ENCODE measurements around the gene DNAI7. TPM values are rescaled to one million over a fixed set of nuclear protein-coding genes. Genes with fewer than 3 reads are reported as not detected.

The DNAI7 gene
- total RNA-seq, 1 donor from 2014 or later: 0.23 TPM

- DNase-seq (ENCODE audit: low read depth) (no peak), FAIRE-seq (no peak)
- H3K4me1 ChIP-seq (ENCODE audit: insufficient read depth, low read length): no peaks in the 10 kb centered on the region
- H3K36me3 ChIP-seq (ENCODE audit: insufficient read depth, low read length): no peaks in the 10 kb centered on the region
- no peaks in the 10 kb centered on the region for H4K20me1 ChIP-seq (ENCODE audit: insufficient read depth, low read length)
- no peaks in the 10 kb centered on the region for H3K79me2 ChIP-seq (ENCODE audit: insufficient read depth, low read length)
- no peak overlapping the region for H3K27ac Mint-ChIP-seq (ENCODE audit: unreplicated experiment)
- H3K4me1 Mint-ChIP-seq (ENCODE audit: low read depth, unreplicated experiment): no peaks in the 10 kb centered on the region
- no peaks in the 10 kb centered on the region for H3K9me3 Mint-ChIP-seq (ENCODE audit: unreplicated experiment)
- no peak overlapping the region for H3K4me3 Mint-ChIP-seq (ENCODE audit: unreplicated experiment)
- no peak overlapping the region for H3K4me3 ChIP-seq (ENCODE audit: insufficient read depth, low read depth, low read length)
- no peak overlapping the region for H3K9ac ChIP-seq (ENCODE audit: low read length)
- no peak overlapping the region for H3K27ac ChIP-seq (ENCODE audit: low read depth, low read length)
- no peak for TF ChIP-seq EZH2 (IDR thresholded peaks at IDR 0.05; ENCODE audit: insufficient read depth, low read length)
- no peak for TF ChIP-seq CTCF (IDR thresholded peaks at IDR 0.05; ENCODE audit: insufficient read depth, low read depth, low read length)
- no peaks in the 10 kb centered on the region for H3K36me3 Mint-ChIP-seq (ENCODE audit: low read depth, unreplicated experiment)
- no peak overlapping the region for H2AFZ ChIP-seq (ENCODE audit: low read depth, low read length)
- no peaks in the 10 kb centered on the region for H3K27me3 Mint-ChIP-seq (ENCODE audit: low read depth, unreplicated experiment)
- no peak overlapping the region for H3K4me2 ChIP-seq (ENCODE audit: low read length)
- no peaks in the 10 kb centered on the region for H3K9me3 ChIP-seq (ENCODE audit: insufficient read depth, low read depth, low read length)
- no peaks in the 10 kb centered on the region for H3K27me3 ChIP-seq (ENCODE audit: insufficient read depth, low read length)
Measured at GRCh38 chr12:25110260-25110659, 84.7 kb downstream of the DNAI7 start.

DNA sequence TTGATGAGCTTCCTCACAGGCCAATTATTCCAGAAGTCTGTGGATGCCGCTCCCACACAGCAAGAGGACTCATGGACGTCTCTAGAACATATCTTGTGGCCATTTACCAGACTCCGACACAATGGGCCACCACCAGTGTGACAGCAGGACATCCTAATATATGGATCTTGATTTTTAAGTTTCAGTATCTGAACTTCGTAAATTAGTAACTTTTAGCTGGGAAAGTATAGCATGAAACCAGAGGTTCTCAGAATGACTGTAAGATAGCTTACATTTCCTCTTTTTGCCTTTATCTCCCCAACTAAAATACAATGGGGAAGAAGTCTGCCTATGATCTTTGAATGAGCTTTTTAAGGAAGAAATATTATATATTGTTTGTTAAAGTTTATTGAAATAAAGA, 87.0 kb downstream of the DNAI7 start:
- no peaks in the 10 kb centered on the region for H3K79me2 ChIP-seq (ENCODE audit: insufficient read depth, low read length)
- no peaks in the 10 kb centered on the region for H4K20me1 ChIP-seq (ENCODE audit: insufficient read depth, low read length)
- TF ChIP-seq EZH2 (IDR thresholded peaks at IDR 0.05; ENCODE audit: insufficient read depth, low read length): no peak
- no peak for TF ChIP-seq CTCF (IDR thresholded peaks at IDR 0.05; ENCODE audit: insufficient read depth, low read depth, low read length)
- no peak overlapping the region for H3K27ac ChIP-seq (ENCODE audit: low read depth, low read length)
- H3K4me3 ChIP-seq (ENCODE audit: insufficient read depth, low read depth, low read length): no peak overlapping the region
- Mint-ChIP-seq H3K36me3 (ENCODE audit: low read depth, unreplicated experiment) (no peaks in the 10 kb centered on the region), H3K4me1 (ENCODE audit: low read depth, unreplicated experiment) (no peaks in the 10 kb centered on the region), H3K9me3 (ENCODE audit: unreplicated experiment) (no peaks in the 10 kb centered on the region), H3K27me3 (ENCODE audit: low read depth, unreplicated experiment) (no peaks in the 10 kb centered on the region), H3K27ac (ENCODE audit: unreplicated experiment) (no peak overlapping the region), H3K4me3 (ENCODE audit: unreplicated experiment) (no peak overlapping the region)
- no peak overlapping the region for H3K4me2 ChIP-seq (ENCODE audit: low read length)
- no peak for DNase-seq (ENCODE audit: low read depth)
- no peaks in the 10 kb centered on the region for H3K4me1 ChIP-seq (ENCODE audit: insufficient read depth, low read length)
- no peaks in the 10 kb centered on the region for H3K27me3 ChIP-seq (ENCODE audit: insufficient read depth, low read length)
- no peak overlapping the region for H3K9ac ChIP-seq (ENCODE audit: low read length)
- H3K9me3 ChIP-seq (ENCODE audit: insufficient read depth, low read depth, low read length): no peaks in the 10 kb centered on the region
- no peak overlapping the region for H2AFZ ChIP-seq (ENCODE audit: low read depth, low read length)
- no peak for FAIRE-seq
- no peaks in the 10 kb centered on the region for H3K36me3 ChIP-seq (ENCODE audit: insufficient read depth, low read length)

GRCh38 chr12:25106818-25107217, 88.1 kb downstream of the DNAI7 start:
- DNase-seq (ENCODE audit: low read depth): no peak
- H3K4me1 ChIP-seq (ENCODE audit: insufficient read depth, low read length): no peaks in the 10 kb centered on the region
- no peaks in the 10 kb centered on the region for H3K79me2 ChIP-seq (ENCODE audit: insufficient read depth, low read length)
- H3K36me3 Mint-ChIP-seq (ENCODE audit: low read depth, unreplicated experiment): no peaks in the 10 kb centered on the region
- H3K9me3 ChIP-seq (ENCODE audit: insufficient read depth, low read depth, low read length): no peaks in the 10 kb centered on the region
- H3K4me2 ChIP-seq (ENCODE audit: low read length): no peak overlapping the region
- no peaks in the 10 kb centered on the region for H3K4me1 Mint-ChIP-seq (ENCODE audit: low read depth, unreplicated experiment)
- no peak overlapping the region for H3K4me3 Mint-ChIP-seq (ENCODE audit: unreplicated experiment)
- no peak overlapping the region for H3K27ac ChIP-seq (ENCODE audit: low read depth, low read length)
- no peaks in the 10 kb centered on the region for H3K27me3 Mint-ChIP-seq (ENCODE audit: low read depth, unreplicated experiment)
- no peak overlapping the region for H3K27ac Mint-ChIP-seq (ENCODE audit: unreplicated experiment)
- H4K20me1 ChIP-seq (ENCODE audit: insufficient read depth, low read length): no peaks in the 10 kb centered on the region
- H3K9me3 Mint-ChIP-seq (ENCODE audit: unreplicated experiment): no peaks in the 10 kb centered on the region
- no peak for FAIRE-seq
- no peak overlapping the region for H3K4me3 ChIP-seq (ENCODE audit: insufficient read depth, low read depth, low read length)
- H3K27me3 ChIP-seq (ENCODE audit: insufficient read depth, low read length): no peaks in the 10 kb centered on the region
- no peaks in the 10 kb centered on the region for H3K36me3 ChIP-seq (ENCODE audit: insufficient read depth, low read length)
- no peak overlapping the region for H2AFZ ChIP-seq (ENCODE audit: low read depth, low read length)
- no peak overlapping the region for H3K9ac ChIP-seq (ENCODE audit: low read length)
- TF ChIP-seq EZH2 (IDR thresholded peaks at IDR 0.05; ENCODE audit: insufficient read depth, low read length) (no peak), CTCF (IDR thresholded peaks at IDR 0.05; ENCODE audit: insufficient read depth, low read depth, low read length) (no peak)
